ENCODE results near the gene G3BP1.
"Not testable (repeated sequence)": the region's sequence is repeated elsewhere in the genome, so short reads cannot be mapped to it uniquely, and the experiment has no call there.

The G3BP1 gene

DNA sequence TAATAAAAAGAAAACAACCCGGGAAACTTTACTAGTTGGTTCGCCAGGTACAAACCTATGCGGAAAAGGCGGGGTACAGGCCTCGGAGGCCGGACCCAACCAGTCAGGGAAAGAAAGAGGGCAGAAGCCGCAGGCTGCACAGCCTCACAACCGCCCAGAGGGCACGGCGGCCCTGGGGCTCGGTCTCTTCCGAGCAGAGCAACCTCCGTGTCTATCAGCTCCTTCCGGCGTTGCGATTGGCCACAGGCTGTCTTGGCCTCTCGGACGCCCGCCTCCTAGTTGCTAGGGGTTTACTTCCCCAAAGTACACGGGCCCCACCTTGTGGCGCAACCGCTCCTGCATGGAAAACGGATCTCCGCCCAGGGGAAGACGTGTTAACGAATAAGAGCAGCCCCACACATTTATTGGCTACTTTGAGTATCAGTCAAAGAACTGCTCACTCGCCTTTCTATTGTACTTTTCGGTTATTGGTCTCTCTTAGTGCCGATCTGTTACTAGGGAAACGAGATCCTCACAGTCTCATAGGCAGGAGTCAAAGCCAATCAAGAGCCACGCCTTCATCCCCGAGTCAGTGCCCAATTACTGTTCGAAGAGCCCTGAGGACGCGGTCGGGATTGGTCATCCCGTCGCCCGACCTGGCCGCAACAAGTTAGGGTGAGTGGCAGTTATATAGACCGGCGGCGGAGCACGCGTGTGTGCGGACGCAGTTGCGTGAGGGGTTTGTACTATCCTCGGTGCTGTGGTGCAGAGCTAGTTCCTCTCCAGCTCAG, at the start of gene G3BP1:
G3BP1 (plus strand) TSS at position 696 of the 770 bp plus-strand sequence. CDS start 14,667 bp downstream, outside the sequence.
- in situ Hi-C loops (cut with HindIII; ENCODE audit: low sequenced_read_pairs), result no loop called here

DNA sequence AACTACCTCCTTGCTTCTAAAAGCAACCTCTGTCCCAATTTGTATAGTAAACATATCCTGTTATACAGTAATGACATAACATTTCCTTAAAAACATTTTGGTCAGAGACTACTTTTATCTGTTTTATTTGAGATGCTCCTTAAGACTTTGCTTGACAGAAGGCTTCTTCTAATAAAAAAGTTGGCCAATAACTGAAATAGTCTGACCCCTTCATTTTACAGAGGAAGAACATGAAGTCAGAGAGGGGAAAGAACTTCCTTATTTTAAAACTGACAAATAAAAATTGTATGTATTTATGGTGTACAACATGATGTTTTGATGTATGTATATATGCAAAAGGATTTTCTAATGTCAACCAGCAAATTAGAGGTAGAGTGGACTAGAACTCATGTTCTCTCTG, 49.2 kb upstream of the G3BP1 start:
- in situ Hi-C loops (cut with HindIII; ENCODE audit: low sequenced_read_pairs), result no loop called here

DNA sequence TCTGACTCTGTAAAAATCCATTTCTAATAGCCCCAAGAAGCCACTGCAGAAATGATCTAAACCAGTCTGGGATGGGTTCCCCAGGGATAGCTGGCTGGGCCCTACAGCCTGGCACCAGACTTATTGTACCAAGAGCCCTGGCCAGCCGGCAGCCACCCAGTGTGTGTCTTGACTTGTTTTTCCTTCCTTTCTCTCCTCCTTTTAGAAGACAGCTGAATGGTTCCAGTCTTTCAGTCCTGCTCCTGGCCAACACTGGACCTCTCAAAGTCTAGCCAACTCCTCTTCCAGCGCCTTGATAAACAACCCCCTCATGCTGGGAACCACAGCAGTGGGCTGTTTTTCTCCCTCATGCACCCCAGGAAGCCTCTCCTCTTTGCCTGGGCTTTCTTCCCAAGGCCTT, 47.4 kb upstream of the G3BP1 start:
- in situ Hi-C loops (cut with HindIII; ENCODE audit: low sequenced_read_pairs), result no loop called here

DNA sequence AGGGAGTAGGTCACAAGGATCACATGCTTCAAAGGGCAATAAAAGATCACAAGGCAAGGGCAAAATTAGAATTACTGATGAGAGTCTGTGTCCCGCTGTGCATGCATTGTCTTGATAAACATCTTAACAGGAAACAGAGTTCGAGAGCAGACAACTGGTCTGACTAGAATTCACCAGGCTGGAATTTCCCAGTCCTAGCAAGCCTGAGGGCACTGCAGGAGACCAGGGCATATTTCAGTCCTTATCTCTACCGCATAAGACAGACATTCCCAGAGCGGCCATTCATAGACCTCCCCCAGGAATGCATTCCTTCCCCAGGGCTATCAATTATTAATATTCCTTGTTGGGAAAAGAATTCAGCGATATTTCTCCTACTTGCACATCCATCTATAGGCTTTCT, 42.2 kb upstream of the G3BP1 start:
- in situ Hi-C loops (cut with HindIII; ENCODE audit: low sequenced_read_pairs), result not testable (repeated sequence)

DNA sequence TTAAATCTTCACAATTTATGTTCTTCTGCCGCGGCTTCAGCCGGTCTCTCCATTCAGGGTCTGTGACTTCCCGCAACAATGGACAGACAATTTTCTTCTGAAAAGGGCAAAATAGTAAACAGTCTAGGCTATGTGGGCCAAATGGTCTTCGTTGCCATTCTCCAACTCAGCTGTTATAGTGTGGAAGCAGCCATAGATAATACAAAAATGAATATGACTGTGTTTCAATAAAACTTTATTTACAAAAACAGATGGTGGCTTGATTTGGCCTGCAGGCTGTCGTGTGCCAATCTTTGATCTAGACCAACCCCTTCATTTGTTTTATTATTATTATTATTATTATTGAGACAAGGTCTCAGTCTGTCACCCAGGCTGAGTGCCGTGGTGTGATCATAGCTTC, 41.4 kb upstream of the G3BP1 start:
- in situ Hi-C loops (cut with HindIII; ENCODE audit: low sequenced_read_pairs), result no loop called here

DNA sequence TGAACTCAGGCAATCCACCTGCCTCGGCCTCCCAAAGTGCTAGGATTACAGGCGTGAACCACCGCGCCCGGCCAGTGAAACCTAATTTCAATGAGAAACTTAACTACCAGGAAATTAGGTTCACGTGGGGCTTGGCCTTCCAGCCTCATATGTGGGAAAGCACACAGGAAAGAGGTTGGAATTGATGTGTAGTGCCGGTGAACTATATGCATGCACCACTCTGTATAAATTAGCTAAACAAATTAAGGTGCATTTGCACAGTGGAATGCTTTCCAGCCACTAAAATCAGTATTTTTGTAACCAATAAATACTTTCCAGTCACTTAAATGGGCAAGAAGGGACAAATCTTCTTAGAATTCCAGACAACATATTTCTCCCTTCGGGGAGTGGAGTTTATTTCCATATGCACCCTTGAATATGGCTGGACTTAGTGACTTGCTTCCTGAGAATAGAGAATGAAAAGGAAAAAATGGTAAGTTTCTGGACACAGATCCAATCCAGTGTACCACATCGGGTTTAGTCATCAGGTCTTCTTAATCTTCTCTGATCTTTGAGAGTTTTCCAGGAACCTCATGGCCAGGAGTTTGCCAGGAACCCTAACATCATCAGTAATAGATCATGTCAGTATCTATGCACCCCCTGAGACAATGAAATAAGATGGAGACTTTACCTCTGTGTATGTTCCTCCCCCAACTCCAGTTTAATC, 38.2 kb upstream of the G3BP1 start:
- in situ Hi-C loops (cut with HindIII; ENCODE audit: low sequenced_read_pairs), result no loop called here

DNA sequence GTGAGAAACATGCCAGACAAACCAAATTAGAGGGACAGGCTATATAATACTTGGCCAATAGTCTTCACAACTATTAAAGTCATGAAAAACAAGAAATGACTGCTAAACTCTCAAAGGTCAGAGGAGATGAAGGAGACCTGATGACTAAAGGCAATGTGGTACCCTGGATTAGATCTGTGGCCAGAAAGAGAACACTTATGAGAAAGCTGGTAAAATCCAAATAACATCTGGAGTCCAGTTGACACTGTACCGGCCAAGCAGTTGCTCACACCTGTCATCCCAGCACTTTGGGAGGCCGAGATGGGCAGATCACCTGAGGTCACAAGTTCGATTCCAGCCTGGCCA, 37.7 kb upstream of the G3BP1 start:
- in situ Hi-C loops (cut with HindIII; ENCODE audit: low sequenced_read_pairs), result no loop called here

DNA sequence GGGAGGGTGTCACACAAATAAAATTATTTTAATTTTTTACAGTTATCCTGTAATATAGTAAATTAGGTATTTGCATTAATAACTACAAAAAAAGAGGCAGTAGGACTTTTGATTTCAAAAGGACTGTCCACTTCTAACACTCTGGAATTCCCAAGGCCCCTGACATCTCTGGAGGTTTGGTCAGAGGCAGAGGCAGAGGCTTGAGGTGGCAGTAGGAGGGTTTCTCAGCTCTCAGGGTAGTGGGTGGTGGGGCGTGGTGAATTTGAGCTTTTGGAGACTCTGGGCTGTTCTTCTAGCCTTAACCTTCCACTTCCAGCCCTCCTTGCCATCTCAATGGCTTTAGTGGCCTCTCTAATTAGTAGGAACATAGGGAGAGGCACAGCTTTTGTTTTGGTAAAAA, 36.1 kb upstream of the G3BP1 start:
- in situ Hi-C loops (cut with HindIII; ENCODE audit: low sequenced_read_pairs), result no loop called here

DNA sequence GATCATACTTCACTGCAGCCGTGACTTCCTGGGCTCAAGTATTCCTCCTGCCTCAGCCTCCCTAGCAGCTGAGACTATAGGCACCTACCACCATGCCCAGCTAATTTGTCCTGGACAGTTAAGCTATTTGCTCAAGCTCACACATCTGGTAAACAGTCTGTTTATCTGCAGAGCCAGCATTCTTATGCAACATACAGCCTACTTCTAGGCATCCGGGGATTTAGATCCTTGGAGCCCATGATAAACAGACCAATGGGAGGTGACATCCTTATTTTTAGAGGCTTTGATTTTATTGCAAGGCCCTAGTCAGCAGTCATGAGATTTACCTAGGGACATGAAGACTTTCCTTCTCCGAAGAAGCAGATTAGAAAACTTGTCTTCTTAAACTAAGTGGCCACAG, 34.3 kb upstream of the G3BP1 start:
- in situ Hi-C loops (cut with HindIII; ENCODE audit: low sequenced_read_pairs), result no loop called here

DNA sequence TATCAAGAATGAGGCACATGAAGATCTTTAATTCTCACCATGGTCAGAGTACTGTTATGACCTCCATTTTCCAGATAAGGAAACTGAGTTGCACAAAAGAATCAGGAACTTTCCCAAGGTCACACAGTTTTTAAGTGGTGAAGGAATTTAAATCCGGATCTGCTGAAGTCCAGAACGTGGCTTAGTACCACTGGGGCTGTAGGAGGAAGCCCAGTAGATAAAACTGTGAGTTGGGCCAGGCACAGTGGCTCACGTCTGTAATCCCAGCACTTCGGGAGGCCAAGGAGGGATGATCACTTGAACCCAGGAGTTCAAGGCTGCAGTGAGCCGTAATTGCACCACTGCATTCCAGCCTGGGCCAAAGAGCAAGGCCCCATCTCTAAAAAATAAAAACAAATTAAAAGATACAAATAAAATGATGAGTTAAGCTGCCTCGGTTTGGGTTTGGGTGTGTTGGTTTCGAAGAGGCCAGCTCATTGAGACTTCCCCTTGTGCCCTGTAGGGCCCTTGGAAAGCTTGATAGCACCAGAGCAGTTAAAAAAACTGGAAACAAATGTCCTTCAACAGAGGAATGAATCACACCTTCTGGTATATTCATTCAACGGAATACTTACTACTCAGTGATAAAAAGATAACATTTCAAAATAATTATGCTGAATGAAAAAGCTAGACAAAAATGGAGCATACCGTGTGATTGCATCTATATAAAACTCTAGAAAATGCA, 33.5 kb upstream of the G3BP1 start:
- in situ Hi-C loops (cut with HindIII; ENCODE audit: low sequenced_read_pairs), result no loop called here

DNA sequence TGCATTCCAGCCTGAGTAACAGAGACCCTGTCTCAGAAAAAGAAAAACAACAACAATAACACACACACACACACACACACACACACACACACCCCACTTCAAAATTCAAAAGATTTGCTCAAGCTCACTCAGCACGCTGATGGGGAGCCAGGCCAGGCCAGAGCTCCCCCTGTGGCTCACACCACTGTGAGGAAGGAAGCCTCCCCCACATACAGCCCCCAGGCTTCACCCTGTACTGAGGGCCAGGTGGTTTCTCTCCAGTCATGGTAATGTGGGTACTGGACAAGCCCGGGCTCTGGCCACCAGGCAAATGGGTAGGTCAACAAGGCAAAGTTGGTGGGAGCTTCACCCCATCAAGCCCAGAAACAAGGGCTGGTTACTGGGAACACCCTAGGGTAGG, 32.4 kb upstream of the G3BP1 start:
- in situ Hi-C loops (cut with HindIII; ENCODE audit: low sequenced_read_pairs), result no loop called here

DNA sequence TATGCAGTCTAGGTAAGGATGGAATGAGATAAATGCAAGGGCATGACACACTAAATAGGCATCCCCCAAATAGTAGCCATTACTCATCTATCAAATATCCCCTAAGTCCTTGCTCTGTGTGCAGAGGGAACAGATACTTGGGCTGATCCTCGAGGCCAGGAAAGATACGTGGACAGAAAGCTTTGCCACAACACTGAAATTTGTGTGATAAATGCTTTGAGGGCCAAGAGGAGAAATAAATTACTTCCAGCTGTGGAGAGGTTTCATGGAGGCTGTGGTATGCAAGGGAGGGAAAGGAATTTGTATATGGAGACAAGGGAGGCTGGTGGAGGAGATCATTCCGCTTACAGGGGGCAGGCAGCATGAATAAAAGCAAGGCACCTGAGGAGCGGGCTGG, 31.8 kb upstream of the G3BP1 start:
- in situ Hi-C loops (cut with HindIII; ENCODE audit: low sequenced_read_pairs), result loop anchor here (5.0 kb wide), 2 partner anchors 68 to 293 kb away; partner anchors contain the start of gene SLC36A1

DNA sequence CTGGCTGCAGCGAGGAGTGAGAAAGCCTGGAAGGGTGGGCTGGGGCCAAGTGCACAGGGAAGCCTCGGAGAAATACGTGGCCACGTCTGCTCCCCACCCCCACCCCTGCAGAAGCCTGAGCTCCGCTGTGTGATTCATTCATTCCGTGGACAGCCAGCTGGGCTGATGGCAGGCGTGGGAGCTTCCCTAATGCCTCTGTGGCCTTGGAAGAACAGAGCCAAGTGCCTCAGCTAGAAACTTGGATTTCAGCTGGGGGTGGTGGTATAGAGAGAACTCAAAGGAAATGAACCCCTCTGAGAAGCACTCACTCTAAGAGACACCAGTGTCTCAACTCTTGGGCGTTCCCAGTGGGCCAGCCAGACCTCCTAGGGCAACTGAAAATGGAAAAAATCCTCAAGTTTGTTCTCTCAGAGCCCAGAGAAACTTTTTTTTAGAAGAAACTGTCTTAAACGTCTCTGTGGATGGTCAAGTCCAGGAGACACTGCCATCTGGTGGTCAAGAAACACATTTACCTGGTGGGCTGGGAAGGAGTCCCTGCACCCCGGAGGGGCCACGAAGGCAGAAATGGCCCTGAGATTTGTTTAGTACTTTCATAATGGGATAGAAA, 31.3 kb upstream of the G3BP1 start:
- in situ Hi-C loops (cut with HindIII; ENCODE audit: low sequenced_read_pairs), result loop anchor here (5.0 kb wide), 2 partner anchors 68 to 293 kb away; partner anchors contain the start of gene SLC36A1

DNA sequence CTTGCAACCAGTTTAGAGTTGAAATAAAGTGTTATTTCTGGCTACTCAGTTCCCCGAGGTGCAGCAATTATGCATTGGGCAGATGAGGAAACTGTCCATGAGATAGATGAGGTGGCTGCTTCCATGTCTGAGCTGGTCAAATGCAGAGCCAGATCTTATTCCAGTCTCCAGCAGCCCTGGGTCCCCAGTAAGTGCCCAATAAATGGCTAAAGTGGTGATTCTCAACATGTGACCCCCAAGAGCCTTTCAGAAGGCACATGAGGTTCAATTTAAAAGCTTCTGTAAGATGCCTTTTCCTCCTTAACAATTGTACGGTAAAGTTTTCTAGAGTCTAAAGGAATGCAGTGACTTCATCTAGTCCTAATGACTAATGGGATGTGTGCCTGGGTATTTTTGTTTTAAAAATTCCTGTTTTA, 30.8 kb upstream of the G3BP1 start:
- in situ Hi-C loops (cut with HindIII; ENCODE audit: low sequenced_read_pairs), result loop anchor here (5.0 kb wide), 2 partner anchors 69 to 294 kb away; partner anchors contain the start of gene SLC36A1

DNA sequence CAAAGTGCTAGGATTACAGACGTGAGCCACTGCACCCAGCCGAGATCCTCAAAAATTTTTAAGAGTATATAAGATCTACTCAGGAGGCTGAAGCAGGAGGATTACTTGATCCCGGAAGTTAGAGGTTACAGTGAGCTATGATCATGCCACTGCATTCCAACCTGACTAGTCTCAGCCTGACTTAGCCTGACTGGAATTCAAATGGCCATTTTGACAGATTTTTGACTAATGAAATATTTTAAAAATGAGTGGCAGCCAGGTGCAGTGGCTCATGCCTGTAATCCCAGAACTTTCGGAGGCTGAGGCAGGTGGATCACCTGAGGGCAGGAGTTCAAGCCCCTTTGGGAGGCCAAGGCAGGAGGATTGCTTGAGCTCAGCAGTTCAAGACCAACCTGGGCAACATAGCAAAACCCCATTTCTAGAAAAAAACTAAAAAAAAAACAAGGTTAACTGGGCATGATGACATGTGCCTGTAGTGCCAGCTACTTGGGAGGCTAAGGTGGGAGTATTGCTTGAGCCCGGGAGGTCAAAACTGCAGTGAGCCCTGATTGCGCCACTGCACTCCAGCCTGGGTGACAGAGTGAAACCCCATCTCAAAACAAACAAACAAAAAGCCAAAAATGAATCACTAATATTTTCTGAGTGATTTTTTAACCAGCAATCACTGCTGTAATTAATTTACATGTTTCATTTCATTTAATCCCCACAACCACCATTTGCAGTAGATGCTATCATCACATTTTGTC, 29.9 kb upstream of the G3BP1 start:
- in situ Hi-C loops (cut with HindIII; ENCODE audit: low sequenced_read_pairs), result loop anchor here (5.0 kb wide), 2 partner anchors 70 to 295 kb away; partner anchors contain the start of gene SLC36A1

DNA sequence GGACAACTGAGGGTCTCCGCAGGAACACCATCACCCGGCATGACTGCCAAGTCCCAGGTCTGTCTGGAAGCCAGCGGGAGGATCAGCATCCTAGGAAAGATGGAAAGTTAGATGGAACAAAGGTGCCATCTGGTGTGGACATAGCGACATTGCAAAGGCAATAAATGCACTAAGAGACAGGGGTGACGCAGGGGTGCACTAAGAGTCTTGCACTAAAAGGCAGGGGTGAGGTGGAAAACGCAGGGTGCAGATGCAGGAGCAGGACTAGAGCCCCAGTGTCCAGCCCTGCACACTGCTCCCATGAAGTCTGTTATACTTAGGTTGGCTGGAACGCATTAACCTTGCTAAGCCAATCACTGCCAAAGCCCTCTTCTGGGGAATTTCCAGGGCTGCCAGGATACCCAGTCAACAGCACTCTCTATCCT, 28.9 kb upstream of the G3BP1 start:
- in situ Hi-C loops (cut with HindIII; ENCODE audit: low sequenced_read_pairs), result loop anchor here (5.0 kb wide), 2 partner anchors 71 to 296 kb away; partner anchors contain the start of gene SLC36A1

DNA sequence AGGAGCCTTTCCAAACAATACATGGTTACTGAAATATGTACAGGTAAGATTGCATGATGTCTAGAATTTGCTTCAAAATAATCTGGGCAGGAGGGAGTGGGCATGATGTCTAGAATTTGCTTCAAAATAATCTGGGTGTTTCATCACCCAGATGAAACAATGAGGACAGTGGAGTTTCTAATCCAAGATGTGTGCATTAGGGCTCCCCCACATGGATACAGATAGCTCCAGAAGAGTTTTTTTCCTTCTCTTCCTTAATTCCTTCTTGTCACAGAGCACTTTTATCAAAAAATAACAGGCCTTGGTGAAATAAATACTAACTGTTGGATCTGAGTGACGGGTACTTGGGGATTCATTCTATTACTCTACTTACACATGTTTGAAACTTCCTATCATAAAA, 28.2 kb upstream of the G3BP1 start:
- in situ Hi-C loops (cut with HindIII; ENCODE audit: low sequenced_read_pairs), result loop anchor here (5.0 kb wide), 2 partner anchors 71 to 296 kb away; partner anchors contain the start of gene SLC36A1

DNA sequence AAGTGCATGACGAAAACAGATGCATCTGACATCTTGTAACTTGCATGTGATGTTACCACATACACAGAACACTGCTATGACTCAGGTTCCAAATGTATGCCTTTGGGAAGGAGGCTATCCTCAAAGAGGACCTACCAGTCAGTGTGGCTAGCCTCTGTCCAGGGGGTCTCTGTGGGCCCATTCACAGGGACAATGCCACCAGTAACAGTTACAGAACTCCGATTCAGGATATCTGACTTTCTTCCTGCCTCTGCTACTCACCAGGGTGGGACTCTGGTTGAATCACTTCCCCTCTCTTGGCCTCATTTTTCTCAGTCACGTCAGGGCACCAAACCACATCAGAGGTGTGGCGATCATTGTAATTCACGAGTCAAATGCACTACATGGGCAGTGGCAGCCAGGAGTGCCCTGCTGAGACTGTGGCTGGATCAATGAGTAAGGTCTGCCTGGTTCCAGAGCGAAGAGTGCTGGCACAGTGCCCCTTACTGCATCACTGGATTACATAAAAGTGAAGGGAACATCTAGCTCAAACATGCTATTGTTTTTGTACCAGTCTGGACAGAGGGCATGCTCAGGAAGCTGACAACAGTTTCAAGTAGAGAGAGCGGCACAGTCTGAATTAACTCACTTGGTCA, 26.6 kb upstream of the G3BP1 start:
- in situ Hi-C loops (cut with HindIII; ENCODE audit: low sequenced_read_pairs), result no loop called here

DNA sequence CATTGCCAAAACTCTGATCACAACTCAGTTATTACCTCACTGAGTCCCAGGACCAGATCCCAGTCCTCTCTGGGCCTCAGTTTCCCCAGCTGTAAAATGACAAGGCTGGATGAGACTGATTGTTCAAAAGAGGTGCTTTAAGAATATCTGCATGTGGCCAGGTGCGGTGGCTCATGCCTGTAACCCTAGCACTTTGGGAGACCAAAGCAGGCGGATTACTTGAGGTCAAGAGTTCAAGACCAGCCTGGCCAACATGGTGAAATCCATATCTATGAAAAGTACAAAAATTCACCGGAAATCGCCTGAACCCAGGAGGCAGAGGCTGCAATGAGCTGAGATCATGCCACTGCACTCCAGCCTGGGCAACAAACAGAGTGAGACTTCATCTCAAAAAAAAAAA, 21.6 kb upstream of the G3BP1 start:
- in situ Hi-C loops (cut with HindIII; ENCODE audit: low sequenced_read_pairs), result no loop called here

DNA sequence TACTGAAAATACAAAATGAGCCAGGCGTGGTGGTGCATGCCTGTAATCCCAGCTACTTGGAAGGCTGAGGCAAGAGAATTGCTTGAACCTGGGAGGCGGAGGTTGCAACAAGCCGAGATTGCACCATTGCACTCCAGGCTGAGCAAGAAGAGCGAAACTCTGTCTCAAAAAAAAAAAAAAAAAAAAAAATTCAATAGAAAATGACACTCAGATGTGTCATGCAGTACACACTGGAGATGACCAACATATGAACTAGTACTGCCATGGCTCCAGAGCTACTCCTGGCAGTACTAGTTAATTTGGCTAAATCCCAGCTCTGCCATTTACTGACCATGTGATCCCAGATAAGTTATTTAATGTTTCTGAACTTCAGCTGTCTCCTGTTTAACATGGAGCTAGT, 20.7 kb upstream of the G3BP1 start:
- in situ Hi-C loops (cut with HindIII; ENCODE audit: low sequenced_read_pairs), result no loop called here

Data from endothelial cell of hepatic sinusoid (primary cell).